MCF 10A (cell line): ENCODE results near the gene RSL1D1. TPM values are rescaled to one million over a fixed set of nuclear protein-coding genes. Genes with fewer than 3 reads are reported as not detected.

Source experiments
- BruUV-seq: library from RNA; stranded (reverse); fragments of 400-500 nt; replicated peaks from 2 replicates; lab custom pipeline; 2021; lab: Mats Ljungman, UMichigan
- CTCF ChIA-PET: fragments of 300-600 bp; sonication (Branson Sonifier 250); formaldehyde crosslinking; extraction: SDS; loops from one replicate; lab custom pipeline; 2021; ENCODE audit warnings: antibody characterized with exemption, inconsistent platforms; lab: Yijun Ruan, JAX
- POLR2A ChIA-PET: fragments of 300-600, 350-650 bp; sonication (Branson Sonifier 250); formaldehyde crosslinking; extraction: SDS; loops from one replicate; lab custom pipeline; 2020; ENCODE audit warnings: antibody characterized with exemption, inconsistent platforms; lab: Yijun Ruan, JAX
- DNase-seq: peaks from one replicate; pipeline ENCODE4 v3.0.0-alpha.2; 2018; ENCODE audit not compliant: unreplicated experiment
- H3K27ac Mint-ChIP-seq: one replicate; pipeline ENCODE4 v1.8.0; 2022; ENCODE audit warnings: mild to moderate bottlenecking, low read depth, mixed read lengths; ENCODE audit not compliant: unreplicated experiment
- H3K27me3 Mint-ChIP-seq: one replicate; pipeline ENCODE4 v1.8.0; 2022; ENCODE audit warnings: mixed read lengths; ENCODE audit not compliant: insufficient read depth, unreplicated experiment
- H3K36me3 Mint-ChIP-seq: one replicate; pipeline ENCODE4 v1.8.0; 2022; ENCODE audit warnings: mild to moderate bottlenecking, moderate library complexity, mixed read lengths; ENCODE audit not compliant: insufficient read depth, unreplicated experiment
- H3K4me1 Mint-ChIP-seq: one replicate; pipeline ENCODE4 v1.8.0; 2022; ENCODE audit warnings: mixed read lengths; ENCODE audit not compliant: insufficient read depth, unreplicated experiment
- H3K4me3 Mint-ChIP-seq: one replicate; pipeline ENCODE4 v1.8.0; 2022; ENCODE audit warnings: mild to moderate bottlenecking, moderate library complexity, mixed read lengths; ENCODE audit not compliant: unreplicated experiment
- H3K9me3 Mint-ChIP-seq: one replicate; pipeline ENCODE4 v1.8.0; 2022; ENCODE audit warnings: mixed read lengths; ENCODE audit not compliant: unreplicated experiment
- CTCF ChIP-seq: fragments of 200-600 bp; IDR thresholded peaks from one replicate; pipeline ENCODE4 v1.8.0; 2022; ENCODE audit warnings: antibody characterized with exemption, mild to moderate bottlenecking; ENCODE audit not compliant: unreplicated experiment
- intact Hi-C: fragments of 100-400 bp; cut with micrococcal nuclease; formaldehyde crosslinking; loops from 2 replicates; pipeline ENCODE4 v1.14.1; 2022
- total RNA-seq: library from RNA; stranded (reverse); gene quantifications from 2 replicates; pipeline ENCODE4 v1.2.3, GENCODE V29; 2022

RSL1D1 gene
- total RNA-seq, 1 experiment from 2014 or later: 406 TPM

DNA sequence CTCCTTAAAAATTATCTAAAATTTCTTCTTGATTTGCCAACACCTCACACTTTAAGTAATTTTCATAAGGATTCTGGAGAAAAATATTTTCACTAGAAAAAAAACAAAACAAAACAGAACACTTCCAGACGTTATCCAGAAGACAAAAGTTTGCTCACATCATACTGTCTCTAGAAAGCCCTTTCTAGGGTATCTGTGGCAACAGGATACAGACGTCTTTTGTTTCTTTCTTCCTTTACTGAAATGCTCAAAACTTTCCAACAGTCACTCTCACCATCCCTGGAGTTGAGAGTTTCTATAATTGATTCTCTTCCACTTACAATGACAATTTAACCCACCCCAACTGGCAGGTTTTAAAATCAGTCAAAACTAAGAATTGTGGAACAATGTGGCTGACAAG lies 56.9 kb downstream of the RSL1D1 start:
- peak overlapping the region; percentile 71 for H3K27ac Mint-ChIP-seq
- no peaks in the 10 kb centered on the region for H3K27me3 Mint-ChIP-seq
- TF ChIP-seq CTCF: no peak
- ChIA-PET POLR2A (interaction anchor here (1.4 to 5.1 kb wide), 4 partner anchors 12 to 57 kb away, joined by 3 to 61 read pairs (median 8); partner anchors contain the start of genes RSL1D1 and TXNDC11), CTCF (interaction anchor here (0.5 to 1.1 kb wide), 5 partner anchors 12 to 273 kb away, joined by 3 to 5 read pairs (median 3); no protein-coding TSS in a partner anchor)
- no TSS peak for BruUV-seq
- H3K9me3 Mint-ChIP-seq: no peaks in the 10 kb centered on the region
- peaks cover 37% of the 10 kb centered on the region for H3K36me3 Mint-ChIP-seq
- peaks cover 46% of the 10 kb centered on the region for H3K4me1 Mint-ChIP-seq
- peak overlapping the region; percentile 91 for H3K4me3 Mint-ChIP-seq
- DNase-seq: no peak
- intact Hi-C loops: no loop called here

DNA sequence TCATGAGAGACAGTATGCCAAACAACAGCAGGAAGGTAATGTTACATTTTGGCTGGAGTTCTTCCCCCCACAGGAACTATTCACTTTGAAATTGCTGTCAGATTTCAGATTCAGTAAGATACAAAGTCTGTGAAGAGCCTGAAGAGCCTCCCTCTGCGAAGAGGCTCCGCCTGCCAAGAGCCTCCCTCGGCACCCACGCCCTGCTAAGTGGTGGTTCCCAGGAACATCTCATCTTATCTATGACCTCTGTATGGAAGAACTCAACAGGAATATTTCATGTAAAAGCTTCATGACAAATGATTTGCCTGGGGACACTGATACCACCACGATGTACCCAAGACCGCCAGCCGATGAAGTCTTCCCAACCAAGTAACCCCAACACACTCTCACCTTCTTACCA lies 57.5 kb downstream of the RSL1D1 start:
- intact Hi-C loops: no loop called here
- peak overlapping the region; percentile 71 for H3K27ac Mint-ChIP-seq
- ChIA-PET POLR2A (interaction anchor here (0.6 to 5.1 kb wide), 6 partner anchors 12 to 799 kb away, joined by 3 to 61 read pairs (median 6); partner anchors contain the start of genes RSL1D1 and TXNDC11), CTCF (interaction anchor here (0.5 to 1.1 kb wide), 6 partner anchors 10 to 274 kb away, joined by 3 to 5 read pairs (median 3); no protein-coding TSS in a partner anchor)
- no peak for DNase-seq
- H3K27me3 Mint-ChIP-seq: no peaks in the 10 kb centered on the region
- BruUV-seq: no TSS peak
- H3K4me1 Mint-ChIP-seq: peaks cover 43% of the 10 kb centered on the region
- H3K4me3 Mint-ChIP-seq: no peak overlapping the region
- H3K9me3 Mint-ChIP-seq: no peaks in the 10 kb centered on the region
- peaks cover 37% of the 10 kb centered on the region for H3K36me3 Mint-ChIP-seq
- TF ChIP-seq CTCF: no peak

GRCh38 chr16:11792410-11793241 lies 58.7 kb downstream of the RSL1D1 start:
- BruUV-seq: no TSS peak
- H3K27ac Mint-ChIP-seq: peak overlapping the region; percentile 51

More at GRCh38 chr16:11792410-11793241, 58.7 kb downstream of the RSL1D1 start:
- Mint-ChIP-seq H3K4me3 (no peak overlapping the region), H3K4me1 (peaks cover 39% of the 10 kb centered on the region), H3K27me3 (no peaks in the 10 kb centered on the region), H3K9me3 (no peaks in the 10 kb centered on the region), H3K36me3 (peaks cover 40% of the 10 kb centered on the region)
- POLR2A ChIA-PET: interaction anchor here (0.7 to 5.1 kb wide), 4 partner anchors 10 to 58 kb away, joined by 3 to 61 read pairs (median 6); partner anchors contain the start of gene RSL1D1
- CTCF ChIA-PET: interaction anchor here (0.6 to 1.4 kb wide), 3 partner anchors 11 to 53 kb away, joined by 3 to 7 read pairs (median 4); no protein-coding TSS in a partner anchor
- intact Hi-C loops: no loop called here
- no peak for TF ChIP-seq CTCF
- no peak for DNase-seq
